ENCODE results near the gene XKR8.
"Not testable (repeated sequence)": the region's sequence is repeated elsewhere in the genome, so short reads cannot be mapped to it uniquely, and the experiment has no call there.

XKR8 gene

DNA sequence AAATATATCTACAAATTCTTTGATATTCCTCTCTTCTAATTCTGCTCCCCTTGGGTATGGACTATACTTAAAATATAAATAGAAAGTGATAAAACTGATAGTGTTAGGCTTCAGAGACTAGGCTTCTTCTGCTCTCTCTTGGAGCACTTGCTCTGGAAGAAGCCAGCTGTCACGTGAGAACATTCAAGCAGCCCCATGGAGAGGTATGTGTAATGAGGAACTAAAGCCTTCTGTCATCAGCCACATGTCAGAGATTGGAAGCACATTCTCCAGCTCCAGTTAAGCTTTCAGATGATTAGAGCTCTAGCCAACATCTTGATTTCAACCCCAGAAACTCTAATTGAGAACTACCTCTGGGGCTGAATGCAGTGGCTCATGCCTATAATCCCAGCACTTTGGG is 34.3 kb downstream of the XKR8 start:
- no peak for DNase-seq

DNA sequence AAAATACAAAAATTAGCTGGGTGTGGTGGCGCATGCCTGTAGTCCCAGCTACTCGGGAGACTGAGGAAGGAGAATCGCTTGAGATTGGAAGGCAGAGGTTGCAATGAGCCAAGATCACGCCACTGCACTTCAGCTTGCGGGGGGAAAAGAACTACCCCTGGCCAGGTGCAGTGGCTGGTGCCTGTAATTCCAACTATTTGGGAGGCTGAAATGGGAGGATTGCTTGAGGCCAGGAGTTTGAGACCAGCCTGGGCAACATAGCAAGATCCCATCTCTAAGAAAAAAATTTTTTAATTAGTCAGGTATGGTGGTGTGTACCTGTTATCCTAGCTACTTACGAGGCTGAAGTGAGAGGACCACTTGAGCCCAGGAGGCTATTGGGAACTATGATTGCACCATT is 34.8 kb downstream of the XKR8 start:
- not testable (repeated sequence) for DNase-seq

DNA sequence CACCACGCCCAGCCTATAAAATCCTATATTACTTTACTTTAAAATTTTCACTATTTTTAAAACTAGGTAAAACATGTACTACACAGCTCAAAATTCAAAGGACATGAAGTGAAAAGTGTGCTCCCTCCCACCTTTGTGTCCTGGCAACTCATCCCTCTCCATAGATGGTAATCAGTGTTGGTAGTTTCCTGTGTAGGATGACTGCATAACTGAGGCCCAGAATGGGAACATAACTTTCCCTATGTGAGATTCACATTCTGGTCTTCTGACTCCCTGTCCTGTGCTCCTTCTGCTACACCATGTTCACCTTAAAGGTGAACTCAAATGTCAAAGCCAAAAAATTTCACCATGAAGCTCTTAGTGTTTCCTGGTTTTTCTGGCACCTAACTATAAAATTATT is 39.3 kb downstream of the XKR8 start:
- no peak for DNase-seq

DNA sequence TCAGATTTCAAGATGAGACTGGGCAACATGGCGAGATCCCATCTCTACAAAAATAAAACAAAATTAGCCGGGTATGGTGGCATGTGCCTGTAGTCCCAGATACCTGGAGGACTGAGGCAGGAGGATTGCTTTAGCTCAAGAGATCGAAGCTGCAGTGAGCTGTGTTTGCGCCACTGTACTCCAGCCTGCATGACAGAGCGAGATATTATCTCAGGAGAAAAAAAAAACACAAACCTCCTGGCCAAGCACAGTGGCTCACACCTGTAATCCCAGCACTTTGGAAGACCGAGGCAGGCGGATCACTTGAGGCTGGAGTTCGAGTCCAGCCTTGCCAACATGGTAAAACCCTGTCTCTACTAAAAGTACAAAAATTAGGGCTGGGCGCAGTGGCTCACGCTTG is 42.8 kb downstream of the XKR8 start:
- no peak for DNase-seq

DNA sequence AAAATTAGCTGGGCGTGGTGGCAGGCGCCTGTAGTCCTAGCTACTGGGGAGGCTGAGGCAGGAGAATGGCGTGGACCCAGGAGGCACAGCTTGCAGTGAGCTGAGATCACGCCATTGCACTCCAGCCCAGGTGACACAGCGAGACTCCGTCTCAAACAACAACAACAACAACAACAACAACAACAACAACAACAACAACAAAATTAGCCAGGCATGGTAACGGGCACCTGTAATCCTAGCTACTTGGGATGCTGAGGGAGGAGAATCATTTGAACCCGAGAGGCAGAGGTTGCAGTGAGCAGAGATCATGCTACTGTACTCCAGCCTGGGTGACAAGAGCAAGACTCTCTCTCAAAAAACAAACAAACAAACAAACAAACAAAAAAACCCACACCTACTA is 43.3 kb downstream of the XKR8 start:
- not testable (repeated sequence) for DNase-seq

DNA sequence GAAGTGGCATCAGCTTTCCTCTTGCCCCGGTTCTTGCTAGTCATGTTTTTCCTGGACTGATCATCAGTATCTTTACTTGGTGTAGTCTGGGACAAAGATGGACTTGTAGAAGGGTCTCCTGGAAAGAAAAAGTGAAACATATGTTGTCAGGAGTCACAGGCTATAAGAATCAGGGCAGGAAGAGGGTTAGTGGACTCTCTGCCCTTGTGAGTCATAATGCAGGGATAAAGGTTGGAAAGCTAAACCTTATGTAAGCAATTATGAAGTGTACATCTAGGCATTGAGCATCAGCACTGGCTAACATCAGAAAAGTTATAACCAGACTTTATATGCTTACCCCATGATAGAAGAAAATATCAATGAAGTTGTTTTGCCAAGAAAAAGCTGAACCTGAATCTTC is 51.2 kb downstream of the XKR8 start:
- DNase-seq = no peak

All from NK-92 treated with Interleukin-12 subunit alpha and Interleukin-12 subunit beta, amount 100 ng/mL, for 24 hours (cell line).